Adrenal gland (tissue), 12 donors: ENCODE results near the gene QTRT2. TPM values are rescaled to one million over a fixed set of nuclear protein-coding genes. Genes with fewer than 3 reads are reported as not detected.
A peak's percentile ranks its signal among the peaks of the same experiment; 100 is the strongest.

ENCODE experiments used
- DNase-seq, 7 donors: peaks; one replicate each; pipeline ENCODE4 v3.0.0-alpha.2; 2019 to 2020
- H3K27ac ChIP-seq, 5 donors: fragments of 200-600 bp; sonication (generic) in 4 of 5; 1 replicate in 3 of 5; 2 replicates in 2 of 5; pipeline versions ENCODE4 v1.5.1 to v1.8.0; 2016 to 2020; ENCODE audit warnings: mild to moderate bottlenecking in 1 of 5
- H3K27me3 ChIP-seq: fragments of 200-600 bp; 2 replicates; pipeline ENCODE4 v1.8.0; 2021
- H3K36me3 ChIP-seq, 2 donors: fragments of 200-600 bp; replicated peaks in 1 of 2; 1 replicate in 1 of 2; 2 replicates in 1 of 2; pipeline versions ENCODE4 v1.5.1 to v1.8.0; 2018 to 2022
- H3K4me1 ChIP-seq, 2 donors: fragments of 200-600 bp; replicated peaks in 1 of 2; 1 replicate in 1 of 2; 2 replicates in 1 of 2; pipeline versions ENCODE4 v1.5.1 to v1.8.0; 2018 to 2021
- H3K4me3 ChIP-seq, 4 donors: fragments of 200-600 bp; sonication (generic) in 3 of 4; one replicate each; pipeline ENCODE4 v1.5.1; 2016 to 2018
- H3K9me3 ChIP-seq, 3 donors: fragments of 200-600 bp; sonication (generic) in 1 of 3; replicated peaks in 1 of 3; 1 replicate in 2 of 3; 2 replicates in 1 of 3; pipeline versions ENCODE4 v1.5.1 to v1.8.0; 2016 to 2021
- POLR2A ChIP-seq, 2 donors: fragments of 450-650 bp; IDR thresholded peaks; one replicate each; pipeline ENCODE4 v1.6.1; 2017; ENCODE audit warnings: antibody characterized with exemption in 2 of 2, mild to moderate bottlenecking in 2 of 2, moderate library complexity in 1 of 2
- WGBS, 4 donors: extraction: QIAGEN DNeasy Blood & Tissue Kit in 2 of 4; methylation state at CpG; one replicate each; pipeline versions ENCODE4 v1.1.5 to v1.1.7; 2013 to 2017; 5-methylcytosine and 5-hydroxymethylcytosine counted together
- intact Hi-C, 2 donors: fragments of 100-400 bp; cut with DNase I; formaldehyde crosslinking; loops; one replicate each; pipeline versions ENCODE4 v1.14.1 to v1.15.0; 2022 to 2023
- polyA plus RNA-seq, 3 donors: library from polyadenylated mRNA; stranded (reverse); fragments of 200-250 nt in 2 of 3; fragments of 350-450 nt in 1 of 3; fragmentation: Illumina TruSeq in 1 of 3; extraction: RNeasy Lipid Tissue Mini Kit (QIAGEN cat#74804) in 1 of 3; gene quantifications; one replicate each; pipeline ENCODE4 v1.2.3, GENCODE V29; 2013 to 2014
- total RNA-seq, 9 donors: library from RNA; depleted of rRNA in 4 of 9; stranded (reverse); fragments of >200 nt in 4 of 9; fragments of 120-200 nt in 1 of 9; fragmentation: NEBNext Ultra II Directional in 1 of 9; extraction: Animal tissue kit (Norgen Biotek cat#: 25700) in 1 of 9; gene quantifications; one replicate each; pipeline versions ENCODE4 v1.1.0 to v1.2.4, GENCODE V29; 2013 to 2023
- TF ChIP-seq, protein P1 (sequence below), 6 experiments: fragments of 450-650 bp in 4 of 6; fragments of 200-600 bp in 2 of 6; sonication (generic) in 1 of 6; IDR thresholded peaks; 1 replicate in 5 of 6; 2 replicates in 1 of 6; pipeline versions ENCODE4 v1.5.1 to v1.8.0; 2016 to 2021; ENCODE audit warnings: antibody characterized with exemption in 6 of 6, mild to moderate bottlenecking in 2 of 6, moderate library complexity in 1 of 6
- donor health status: healthy with polysubstance abuse.
- donor health status: Bipolar disorder and iron deficiency.
- donor health status: DM: yes; HTN: yes; CAD: no.
- donor health status: DM: no; HTN: no; CAD: no.
- donor health status: DM: no; HTN: no; CAD: no.
- donor health status: DM: yes; HTN: yes; CAD: no.

QTRT2 gene
- total and polyA plus RNA-seq, 12 donors: 6.9 to 45.5 (median 22.2) TPM

DNA sequence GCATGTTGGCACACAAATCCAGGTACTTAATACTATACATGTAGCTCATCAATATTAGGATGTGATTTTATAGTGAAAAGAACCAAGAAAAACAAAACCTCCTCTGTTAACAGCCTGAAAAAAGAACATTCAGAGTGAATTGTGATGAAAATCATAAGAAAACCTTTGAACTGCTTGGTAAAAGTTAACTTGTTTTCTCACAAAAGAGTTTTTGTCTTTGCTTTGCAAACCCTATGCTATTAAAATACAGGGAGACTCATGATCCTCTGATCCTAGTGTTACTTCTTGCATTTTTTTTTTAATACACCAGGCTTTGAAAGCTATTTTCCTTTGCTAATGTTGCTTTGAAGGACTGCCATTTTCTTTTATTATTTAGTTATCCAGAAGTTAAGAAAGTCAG lies 23.7 kb downstream of the QTRT2 start:
- intact Hi-C loops: no loop called here
- no peaks in the 10 kb centered on the region for H3K9me3 ChIP-seq
- TF ChIP-seq POLR2A (IDR thresholded peaks at IDR 0.05): no peak
- TF ChIP-seq, protein P1, sequence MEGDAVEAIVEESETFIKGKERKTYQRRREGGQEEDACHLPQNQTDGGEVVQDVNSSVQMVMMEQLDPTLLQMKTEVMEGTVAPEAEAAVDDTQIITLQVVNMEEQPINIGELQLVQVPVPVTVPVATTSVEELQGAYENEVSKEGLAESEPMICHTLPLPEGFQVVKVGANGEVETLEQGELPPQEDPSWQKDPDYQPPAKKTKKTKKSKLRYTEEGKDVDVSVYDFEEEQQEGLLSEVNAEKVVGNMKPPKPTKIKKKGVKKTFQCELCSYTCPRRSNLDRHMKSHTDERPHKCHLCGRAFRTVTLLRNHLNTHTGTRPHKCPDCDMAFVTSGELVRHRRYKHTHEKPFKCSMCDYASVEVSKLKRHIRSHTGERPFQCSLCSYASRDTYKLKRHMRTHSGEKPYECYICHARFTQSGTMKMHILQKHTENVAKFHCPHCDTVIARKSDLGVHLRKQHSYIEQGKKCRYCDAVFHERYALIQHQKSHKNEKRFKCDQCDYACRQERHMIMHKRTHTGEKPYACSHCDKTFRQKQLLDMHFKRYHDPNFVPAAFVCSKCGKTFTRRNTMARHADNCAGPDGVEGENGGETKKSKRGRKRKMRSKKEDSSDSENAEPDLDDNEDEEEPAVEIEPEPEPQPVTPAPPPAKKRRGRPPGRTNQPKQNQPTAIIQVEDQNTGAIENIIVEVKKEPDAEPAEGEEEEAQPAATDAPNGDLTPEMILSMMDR (IDR thresholded peaks at IDR 0.05): no peak
- H3K27me3 ChIP-seq: no peaks in the 10 kb centered on the region
- no peaks in the 10 kb centered on the region for H3K4me1 ChIP-seq
- peaks cover 0 to 27% of the 10 kb centered on the region in 2 donors for H3K36me3 ChIP-seq
- peak overlapping the region in 3 of 5 donors; percentile 28 to 62 (median 46) for H3K27ac ChIP-seq
- DNase-seq: no peak
- peak overlapping the region in 1 of 4 donors; percentile 33 for H3K4me3 ChIP-seq

DNA sequence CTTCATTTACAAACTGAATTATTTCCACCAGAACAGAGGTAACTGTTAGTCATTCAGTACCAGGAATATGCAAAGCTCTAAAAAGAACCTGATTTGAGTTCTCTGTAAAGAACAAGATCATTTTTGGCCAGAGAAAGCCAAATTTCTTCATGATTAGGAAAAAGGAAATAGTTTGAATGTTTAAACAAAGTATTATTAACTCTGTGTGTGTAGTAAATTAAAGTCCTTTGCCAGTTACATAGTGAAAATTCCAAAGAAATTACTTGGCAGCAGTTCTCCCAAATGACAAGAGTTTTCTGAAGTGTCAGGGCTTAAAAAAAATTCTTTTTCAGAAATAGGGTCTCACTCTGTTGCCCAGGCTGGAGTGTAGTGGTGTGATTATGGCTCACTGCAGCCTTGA lies 24.5 kb downstream of the QTRT2 start:
- TF ChIP-seq POLR2A (IDR thresholded peaks at IDR 0.05): no peak
- TF ChIP-seq, protein P1 (IDR thresholded peaks at IDR 0.05): no peak
- intact Hi-C loops: no loop called here
- Histone ChIP-seq H3K4me1 (no peaks in the 10 kb centered on the region), H3K4me3 (no peak overlapping the region), H3K27me3 (no peaks in the 10 kb centered on the region), H3K27ac (peak overlapping the region in 1 of 5 donors; percentile 28), H3K9me3 (no peaks in the 10 kb centered on the region), H3K36me3 (peaks cover 0 to 32% of the 10 kb centered on the region in 2 donors)
- DNase-seq: no peak

DNA sequence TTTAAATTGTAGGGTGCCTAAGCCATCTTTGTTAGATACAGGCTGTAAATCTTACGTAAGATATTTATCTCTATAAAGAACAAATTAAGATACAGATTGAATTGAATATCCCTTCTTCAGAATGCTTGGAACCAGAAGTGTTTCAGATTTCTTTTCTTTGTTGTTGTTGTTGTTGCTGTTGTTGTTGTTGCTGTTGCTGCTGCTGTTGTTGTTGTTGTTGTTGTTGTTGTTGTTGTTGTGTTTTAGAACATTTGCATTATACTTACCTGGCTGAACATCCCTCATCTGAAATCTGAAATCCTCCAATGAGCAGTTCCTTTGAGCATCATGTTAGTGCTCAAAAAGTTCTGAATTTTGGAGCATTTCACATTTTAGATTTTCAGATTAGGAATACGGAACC lies 26.6 kb downstream of the QTRT2 start:
- H3K9me3 ChIP-seq: no peaks in the 10 kb centered on the region
- H3K27ac ChIP-seq: no peak overlapping the region
- H3K4me3 ChIP-seq: no peak overlapping the region
- DNase-seq: no peak
- H3K36me3 ChIP-seq: peaks cover 0 to 32% of the 10 kb centered on the region in 2 donors
- intact Hi-C loops: no loop called here
- H3K27me3 ChIP-seq: no peaks in the 10 kb centered on the region
- H3K4me1 ChIP-seq: no peaks in the 10 kb centered on the region
- WGBS, 4 donors: 95 to 98% (median 98%) methylated on average over 2 of the region's 2 CpGs
- no peak for TF ChIP-seq POLR2A (IDR thresholded peaks at IDR 0.05)
- TF ChIP-seq, protein P1 (IDR thresholded peaks at IDR 0.05): no peak

DNA sequence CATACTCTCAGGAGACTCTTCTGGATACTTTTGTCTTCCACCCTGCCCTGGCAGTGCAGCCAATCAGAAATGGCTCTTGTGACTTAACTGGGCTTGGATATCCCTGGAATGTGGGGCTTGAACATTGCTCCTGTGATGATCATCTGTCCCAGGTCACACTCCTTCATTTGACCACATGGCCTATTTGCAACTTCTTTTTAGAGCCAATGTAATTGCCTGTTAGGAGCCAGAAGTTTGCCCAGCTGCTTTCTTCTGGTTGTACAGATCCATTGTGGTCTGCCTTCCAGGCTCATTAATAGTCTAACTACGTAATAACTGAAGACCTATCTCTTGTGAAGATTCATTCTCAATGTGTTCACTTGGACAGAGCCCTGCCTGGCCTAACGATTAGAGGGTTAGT lies 29.8 kb downstream of the QTRT2 start:
- no peak overlapping the region for H3K27ac ChIP-seq

More for the DNA sequence above, 29.8 kb downstream of the QTRT2 start:
- DNase-seq: no peak
- Histone ChIP-seq H3K36me3 (peaks cover 0 to 24% of the 10 kb centered on the region in 2 donors), H3K4me1 (no peaks in the 10 kb centered on the region), H3K4me3 (no peak overlapping the region), H3K27me3 (no peaks in the 10 kb centered on the region), H3K9me3 (no peaks in the 10 kb centered on the region)
- intact Hi-C loops: no loop called here
- 88 to 97% (median 94%) methylated on average over 2 of the region's 2 CpGs for WGBS, 4 donors
- TF ChIP-seq POLR2A (IDR thresholded peaks at IDR 0.05): no peak
- TF ChIP-seq, protein P1 (IDR thresholded peaks at IDR 0.05): no peak
